Measurements from ENCODE around the gene SERPINE3. TPM values are rescaled to one million over a fixed set of nuclear protein-coding genes. Genes with fewer than 3 reads are reported as not detected.
A peak's percentile ranks its signal among the peaks of the same experiment; 100 is the strongest.

SERPINE3 gene
- polyA plus RNA-seq, 4 donors = 0.06 TPM; not detected in 3

DNA sequence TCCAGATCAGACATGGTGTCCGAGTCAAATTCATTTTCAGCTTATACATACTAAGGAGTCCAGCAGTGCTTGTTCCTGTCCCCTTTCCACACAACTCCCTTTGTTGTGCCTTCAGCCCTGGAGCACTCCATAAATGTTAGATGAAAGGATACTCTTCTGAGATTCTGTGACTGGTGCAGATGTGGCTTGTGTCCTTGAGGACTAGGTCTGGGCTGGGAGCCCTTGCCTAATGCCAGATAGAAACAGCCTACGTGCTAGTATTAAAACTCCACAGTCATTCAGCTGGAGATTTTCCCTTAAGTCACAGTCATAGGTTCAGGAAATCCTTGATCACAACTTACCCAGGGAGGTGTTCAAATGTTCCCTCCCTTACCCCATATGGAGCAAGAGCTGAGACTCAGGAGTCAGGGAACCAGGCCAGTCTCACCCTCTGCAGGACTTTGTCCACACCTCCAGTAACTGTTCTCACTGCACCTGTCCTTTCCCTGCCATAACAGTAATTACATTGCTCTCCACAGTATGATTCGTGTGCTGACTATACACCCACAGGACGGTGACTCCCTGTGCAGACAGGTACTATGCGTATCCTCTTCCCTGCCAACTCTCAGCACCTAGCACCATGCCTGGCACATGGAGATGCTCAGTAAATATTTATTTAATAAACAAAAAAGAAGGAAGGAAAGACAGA, 15.5 kb upstream of the SERPINE3 start:
- Histone ChIP-seq H3K4me1 (ENCODE audit: control insufficient read depth in 3 of 3, insufficient read depth in 2 of 3, low read depth in 1 of 3, low read length in 2 of 3) (no peaks in the 10 kb centered on the region), H3K9me3 (ENCODE audit: control insufficient read depth in 2 of 2, insufficient read depth in 1 of 2, low read depth in 1 of 2, low read length in 1 of 2) (no peaks in the 10 kb centered on the region), H3K27ac (ENCODE audit: low read depth in 1 of 3, low read length in 2 of 3) (no peak overlapping the region), H3K27me3 (ENCODE audit: control insufficient read depth in 3 of 3, insufficient read depth in 3 of 3, low read length in 3 of 3) (no peaks in the 10 kb centered on the region), H3K4me3 (ENCODE audit: low read depth in 1 of 3, low read length in 3 of 3) (no peak overlapping the region), H3K36me3 (ENCODE audit: control insufficient read depth in 3 of 3, insufficient read depth in 2 of 3, low read depth in 1 of 3, low read length in 3 of 3) (no peaks in the 10 kb centered on the region)
- 30 to 71% (median 44%) methylated on average over 5 of the region's 5 CpGs for WGBS, 3 donors
- DNase-seq = peak; percentile 7 to 27
- no peak for FAIRE-seq

DNA sequence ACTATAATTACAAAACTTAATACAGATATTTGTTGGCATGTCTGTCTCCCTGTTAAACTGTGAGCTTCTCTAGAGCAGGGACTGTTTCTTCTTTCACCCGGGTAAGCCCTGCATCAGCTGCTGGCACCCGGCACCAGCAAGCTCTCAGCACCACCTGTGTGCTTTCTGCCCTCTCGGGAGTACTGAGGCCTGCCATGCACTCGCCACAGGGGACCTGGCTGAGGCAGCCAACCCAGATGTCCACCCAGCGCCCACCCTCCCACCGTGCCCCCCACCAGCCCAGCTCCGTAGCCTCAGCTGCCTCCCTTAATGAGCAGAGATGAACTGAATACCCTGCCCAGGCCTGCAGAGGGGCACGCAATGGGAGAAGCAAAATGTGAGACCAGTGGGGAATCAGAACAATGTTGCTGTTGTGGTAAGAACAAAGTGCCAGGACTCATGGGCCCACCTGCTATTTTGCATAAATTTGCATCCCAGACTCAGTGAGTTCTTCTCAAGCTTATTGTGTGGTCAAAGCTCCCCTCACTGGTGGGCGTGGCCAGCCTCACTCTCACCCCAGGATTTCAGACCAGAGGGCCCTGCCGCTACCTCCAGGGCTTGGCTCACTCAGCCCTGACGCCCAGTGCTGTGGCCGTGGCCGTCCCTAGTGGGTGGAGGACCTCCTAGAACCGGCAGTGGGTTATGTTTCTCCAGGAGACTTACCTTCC, 14.6 kb upstream of the SERPINE3 start:
- no peak for FAIRE-seq
- H3K27me3 ChIP-seq (ENCODE audit: control insufficient read depth in 3 of 3, insufficient read depth in 3 of 3, low read length in 3 of 3) = no peaks in the 10 kb centered on the region
- WGBS, 3 donors = 65 to 76% (median 70%) methylated on average over 14 of the region's 14 CpGs

DNA sequence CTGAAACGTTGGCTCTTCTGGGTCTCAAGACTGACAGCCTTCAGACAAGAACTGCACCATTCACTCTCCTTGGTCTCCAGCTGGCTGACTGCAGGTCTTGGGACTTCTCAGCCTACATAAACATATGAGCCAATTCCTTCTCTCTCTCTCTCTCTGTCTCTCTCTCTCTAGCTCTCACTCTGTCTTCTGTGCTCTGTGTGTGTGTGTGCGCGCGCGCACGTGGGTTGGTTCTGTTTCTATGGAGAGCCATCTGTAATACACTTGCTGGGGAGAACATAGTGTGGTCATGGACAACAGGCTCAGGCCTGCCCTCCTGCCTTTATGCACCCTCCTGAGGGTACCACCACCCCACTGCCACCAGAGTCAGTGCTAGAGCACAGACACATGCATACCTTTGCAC, 13.7 kb upstream of the SERPINE3 start:
- 92 to 95% (median 93%) methylated on average over 6 of the region's 6 CpGs for WGBS, 3 donors
- H3K4me3 ChIP-seq (ENCODE audit: low read depth in 1 of 3, low read length in 3 of 3) = no peak overlapping the region
- H3K27ac ChIP-seq (ENCODE audit: low read depth in 1 of 3, low read length in 2 of 3) = no peak overlapping the region
- no peaks in the 10 kb centered on the region for H3K27me3 ChIP-seq (ENCODE audit: control insufficient read depth in 3 of 3, insufficient read depth in 3 of 3, low read length in 3 of 3)
- H3K4me1 ChIP-seq (ENCODE audit: control insufficient read depth in 3 of 3, insufficient read depth in 2 of 3, low read depth in 1 of 3, low read length in 2 of 3) = no peaks in the 10 kb centered on the region
- H3K36me3 ChIP-seq (ENCODE audit: control insufficient read depth in 3 of 3, insufficient read depth in 2 of 3, low read depth in 1 of 3, low read length in 3 of 3) = no peaks in the 10 kb centered on the region
- FAIRE-seq (no peak), DNase-seq (no peak)
- no peaks in the 10 kb centered on the region for H3K9me3 ChIP-seq (ENCODE audit: control insufficient read depth in 2 of 2, insufficient read depth in 1 of 2, low read depth in 1 of 2, low read length in 1 of 2)

More for the DNA sequence above, 14.6 kb upstream of the SERPINE3 start:
- DNase-seq = no peak
- Histone ChIP-seq H3K4me3 (ENCODE audit: low read depth in 1 of 3, low read length in 3 of 3) (no peak overlapping the region), H3K9me3 (ENCODE audit: control insufficient read depth in 2 of 2, insufficient read depth in 1 of 2, low read depth in 1 of 2, low read length in 1 of 2) (no peaks in the 10 kb centered on the region), H3K27ac (ENCODE audit: low read depth in 1 of 3, low read length in 2 of 3) (no peak overlapping the region), H3K4me1 (ENCODE audit: control insufficient read depth in 3 of 3, insufficient read depth in 2 of 3, low read depth in 1 of 3, low read length in 2 of 3) (no peaks in the 10 kb centered on the region), H3K36me3 (ENCODE audit: control insufficient read depth in 3 of 3, insufficient read depth in 2 of 3, low read depth in 1 of 3, low read length in 3 of 3) (no peaks in the 10 kb centered on the region)

DNA sequence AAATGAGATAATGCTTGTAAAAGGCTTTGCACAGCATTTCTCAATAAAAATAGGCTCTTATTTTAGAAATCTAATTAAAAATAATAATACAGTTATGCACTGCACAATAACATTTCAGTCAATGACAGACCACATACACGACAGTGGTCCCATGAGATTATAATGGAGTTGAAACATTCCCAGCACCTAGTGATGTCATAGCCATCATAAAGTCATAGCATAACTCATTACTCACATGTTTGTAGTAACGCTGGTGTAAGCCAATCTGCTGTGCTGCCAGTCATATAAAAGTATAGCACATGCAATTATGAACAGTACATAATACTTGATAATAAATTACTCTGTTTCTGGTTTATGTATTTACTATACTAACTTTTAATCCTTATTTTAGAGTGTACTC, 12.7 kb upstream of the SERPINE3 start:
- no peak for FAIRE-seq
- Histone ChIP-seq H3K4me3 (ENCODE audit: low read depth in 1 of 3, low read length in 3 of 3) (no peak overlapping the region), H3K4me1 (ENCODE audit: control insufficient read depth in 3 of 3, insufficient read depth in 2 of 3, low read depth in 1 of 3, low read length in 2 of 3) (no peaks in the 10 kb centered on the region), H3K9me3 (ENCODE audit: control insufficient read depth in 2 of 2, insufficient read depth in 1 of 2, low read depth in 1 of 2, low read length in 1 of 2) (no peaks in the 10 kb centered on the region), H3K27me3 (ENCODE audit: control insufficient read depth in 3 of 3, insufficient read depth in 3 of 3, low read length in 3 of 3) (no peaks in the 10 kb centered on the region), H3K27ac (ENCODE audit: low read depth in 1 of 3, low read length in 2 of 3) (no peak overlapping the region), H3K36me3 (ENCODE audit: control insufficient read depth in 3 of 3, insufficient read depth in 2 of 3, low read depth in 1 of 3, low read length in 3 of 3) (no peaks in the 10 kb centered on the region)
- WGBS, 3 donors = 78 to 89% (median 80%) methylated on average over 2 of the region's 2 CpGs
- DNase-seq = no peak

DNA sequence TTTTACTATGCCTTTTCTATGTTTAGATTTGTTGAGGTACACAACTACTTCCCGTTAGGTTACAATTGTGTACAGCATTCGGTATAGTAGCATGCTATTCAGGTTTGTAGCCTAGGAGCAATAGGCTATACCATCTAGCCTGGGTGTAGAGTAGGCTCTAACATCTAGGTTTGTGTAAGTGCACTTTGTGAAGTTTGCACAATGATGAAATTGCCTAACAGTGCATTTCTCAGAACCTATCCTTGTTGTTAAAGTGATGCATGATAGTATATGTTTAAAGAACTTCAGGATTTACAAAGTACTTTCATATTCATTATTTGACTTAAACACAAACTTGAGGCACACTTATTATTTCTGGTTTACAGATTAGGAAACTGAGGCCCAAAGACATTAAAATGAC, 11.5 kb upstream of the SERPINE3 start:
- FAIRE-seq (no peak), DNase-seq (no peak)
- WGBS, 3 donors = 92 to 96% (median 92%) methylated on average over 2 of the region's 2 CpGs
- no peak overlapping the region for H3K4me3 ChIP-seq (ENCODE audit: low read depth in 1 of 3, low read length in 3 of 3)
- no peaks in the 10 kb centered on the region for H3K27me3 ChIP-seq (ENCODE audit: control insufficient read depth in 3 of 3, insufficient read depth in 3 of 3, low read length in 3 of 3)
- H3K4me1 ChIP-seq (ENCODE audit: control insufficient read depth in 3 of 3, insufficient read depth in 2 of 3, low read depth in 1 of 3, low read length in 2 of 3) = no peaks in the 10 kb centered on the region
- no peak overlapping the region for H3K27ac ChIP-seq (ENCODE audit: low read depth in 1 of 3, low read length in 2 of 3)
- no peaks in the 10 kb centered on the region for H3K9me3 ChIP-seq (ENCODE audit: control insufficient read depth in 2 of 2, insufficient read depth in 1 of 2, low read depth in 1 of 2, low read length in 1 of 2)
- H3K36me3 ChIP-seq (ENCODE audit: control insufficient read depth in 3 of 3, insufficient read depth in 2 of 3, low read depth in 1 of 3, low read length in 3 of 3) = no peaks in the 10 kb centered on the region

DNA sequence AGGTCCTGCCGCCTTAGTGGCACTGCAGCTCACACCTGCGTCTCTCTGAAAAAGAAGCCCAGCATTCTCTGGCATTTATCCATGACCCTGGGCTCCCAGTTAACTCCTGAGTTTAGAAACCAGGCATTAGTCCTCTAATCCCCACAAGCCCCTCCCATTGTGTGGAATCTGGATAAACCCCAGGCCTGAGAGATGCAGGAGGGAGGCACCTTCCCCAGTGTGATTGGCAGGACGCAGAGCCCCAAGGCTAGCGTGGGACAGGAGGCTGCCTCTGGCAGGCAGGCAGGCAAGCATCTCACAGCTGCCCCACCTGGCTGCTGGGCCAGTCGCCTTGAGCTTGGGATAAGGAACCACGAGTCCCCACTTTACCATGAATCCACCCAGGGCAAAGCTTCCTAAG, 11.0 kb upstream of the SERPINE3 start:
- H3K36me3 ChIP-seq (ENCODE audit: control insufficient read depth in 3 of 3, insufficient read depth in 2 of 3, low read depth in 1 of 3, low read length in 3 of 3) = no peaks in the 10 kb centered on the region
- FAIRE-seq = no peak
- no peak overlapping the region for H3K4me3 ChIP-seq (ENCODE audit: low read depth in 1 of 3, low read length in 3 of 3)
- 75 to 86% (median 83%) methylated on average over 6 of the region's 6 CpGs for WGBS, 3 donors
- no peaks in the 10 kb centered on the region for H3K4me1 ChIP-seq (ENCODE audit: control insufficient read depth in 3 of 3, insufficient read depth in 2 of 3, low read depth in 1 of 3, low read length in 2 of 3)
- H3K27me3 ChIP-seq (ENCODE audit: control insufficient read depth in 3 of 3, insufficient read depth in 3 of 3, low read length in 3 of 3) = no peaks in the 10 kb centered on the region
- no peaks in the 10 kb centered on the region for H3K9me3 ChIP-seq (ENCODE audit: control insufficient read depth in 2 of 2, insufficient read depth in 1 of 2, low read depth in 1 of 2, low read length in 1 of 2)
- no peak overlapping the region for H3K27ac ChIP-seq (ENCODE audit: low read depth in 1 of 3, low read length in 2 of 3)
- DNase-seq = no peak

DNA sequence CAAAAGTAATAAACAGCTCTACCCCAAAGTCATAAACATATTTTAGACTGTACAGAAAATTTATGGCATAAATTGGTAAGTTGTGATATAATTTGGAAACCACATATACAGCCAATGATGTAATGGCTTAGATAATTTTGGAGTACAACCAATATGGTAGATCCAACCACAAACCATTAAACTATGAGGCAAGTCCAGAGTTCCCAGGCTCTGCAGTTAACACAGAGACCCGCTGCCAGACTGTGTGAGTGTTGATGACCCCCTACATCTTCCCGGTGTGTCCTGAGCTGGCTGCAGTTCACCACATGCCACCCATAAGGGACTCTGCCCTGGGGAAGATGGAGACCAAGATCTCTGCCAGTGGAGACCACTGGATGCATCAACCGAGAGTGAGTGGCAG, 9.9 kb upstream of the SERPINE3 start:
- H3K4me3 ChIP-seq (ENCODE audit: low read depth in 1 of 3, low read length in 3 of 3) = no peak overlapping the region
- FAIRE-seq (no peak), DNase-seq (no peak)
- H3K27me3 ChIP-seq (ENCODE audit: control insufficient read depth in 3 of 3, insufficient read depth in 3 of 3, low read length in 3 of 3) = no peaks in the 10 kb centered on the region
- WGBS, 3 donors = 87 to 91% (median 90%) methylated on average over 3 of the region's 3 CpGs
- H3K27ac ChIP-seq (ENCODE audit: low read depth in 1 of 3, low read length in 2 of 3) = no peak overlapping the region
- no peaks in the 10 kb centered on the region for H3K36me3 ChIP-seq (ENCODE audit: control insufficient read depth in 3 of 3, insufficient read depth in 2 of 3, low read depth in 1 of 3, low read length in 3 of 3)
- H3K4me1 ChIP-seq (ENCODE audit: control insufficient read depth in 3 of 3, insufficient read depth in 2 of 3, low read depth in 1 of 3, low read length in 2 of 3) = no peaks in the 10 kb centered on the region
- H3K9me3 ChIP-seq (ENCODE audit: control insufficient read depth in 2 of 2, insufficient read depth in 1 of 2, low read depth in 1 of 2, low read length in 1 of 2) = no peaks in the 10 kb centered on the region

DNA sequence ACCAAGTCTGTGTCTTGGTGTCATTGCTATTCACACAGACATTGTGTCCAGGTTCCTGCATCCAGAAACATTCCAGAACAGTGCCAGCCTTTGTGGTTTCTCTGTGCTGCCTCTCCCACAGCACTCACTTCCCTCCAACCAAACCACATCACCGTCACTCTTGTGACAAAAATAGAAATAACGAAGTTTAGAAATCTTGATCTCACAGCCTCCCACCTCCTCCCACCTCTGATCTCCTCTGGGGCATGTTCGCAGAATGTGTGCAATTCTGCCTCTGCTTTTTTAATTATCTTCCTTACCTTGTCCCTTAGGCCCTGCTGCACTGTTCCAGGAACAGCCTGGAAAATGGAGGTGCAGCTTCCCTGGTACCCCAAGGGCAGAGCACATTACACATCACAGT, 8.7 kb upstream of the SERPINE3 start:
- Histone ChIP-seq H3K27me3 (ENCODE audit: control insufficient read depth in 3 of 3, insufficient read depth in 3 of 3, low read length in 3 of 3) (no peaks in the 10 kb centered on the region), H3K9me3 (ENCODE audit: control insufficient read depth in 2 of 2, insufficient read depth in 1 of 2, low read depth in 1 of 2, low read length in 1 of 2) (no peaks in the 10 kb centered on the region), H3K36me3 (ENCODE audit: control insufficient read depth in 3 of 3, insufficient read depth in 2 of 3, low read depth in 1 of 3, low read length in 3 of 3) (no peaks in the 10 kb centered on the region), H3K4me3 (ENCODE audit: low read depth in 1 of 3, low read length in 3 of 3) (no peak overlapping the region), H3K27ac (ENCODE audit: low read depth in 1 of 3, low read length in 2 of 3) (no peak overlapping the region), H3K4me1 (ENCODE audit: control insufficient read depth in 3 of 3, insufficient read depth in 2 of 3, low read depth in 1 of 3, low read length in 2 of 3) (no peaks in the 10 kb centered on the region)
- no peak for FAIRE-seq
- 57 to 88% (median 76%) methylated on average over 3 of the region's 3 CpGs for WGBS, 3 donors
- no peak for DNase-seq

All from small intestine (tissue), 7 donors.